SK-N-SH (cell line): Measurements from ENCODE around the gene DENND5A. TPM values are rescaled to one million over a fixed set of nuclear protein-coding genes. Genes with fewer than 3 reads are reported as not detected.

Source experiments
- CTCF ChIA-PET: fragments of 300-600, 350-600 bp; formaldehyde crosslinking; extraction: SDS; loops from one replicate; lab custom pipeline; 2021; lab: Yijun Ruan, JAX
- POLR2A ChIA-PET: fragments of 350-600 bp; sonication (Branson Sonifier 250); formaldehyde crosslinking; extraction: SDS; loops from one replicate; lab custom pipeline; 2020; ENCODE audit warnings: antibody characterized with exemption, inconsistent platforms; lab: Yijun Ruan, JAX
- DNase-seq: peaks from one replicate; pipeline ENCODE4 v3.0.0; 2012
- H2AFZ ChIP-seq: fragments of 200-600 bp; sonication (generic); 2 replicates; pipeline ENCODE4 v1.8.1; 2016; ENCODE audit warnings: antibody characterized with exemption, mild to moderate bottlenecking, low read depth
- H3F3A ChIP-seq: fragments of 200-600 bp; sonication (generic); replicated peaks from 2 replicates; pipeline ENCODE3; 2016; ENCODE audit warnings: antibody characterized with exemption, mild to moderate bottlenecking; ENCODE audit not compliant: insufficient read depth
- H3K27ac ChIP-seq, 2 experiments: fragments of 200-500 bp in 1 of 2; fragments of 200-600 bp in 1 of 2; sonication (Bioruptor generic) in 1 of 2; sonication (generic), shearing (Covaris generic) in 1 of 2; 2 replicates each; pipeline versions ENCODE4 v1.5.1 to v1.6.1; 2014 to 2016; ENCODE audit warnings: low read depth in 2 of 2, inconsistent platforms in 1 of 2, low read length in 1 of 2, mild to moderate bottlenecking in 1 of 2, mixed read lengths in 1 of 2
- H3K27me3 ChIP-seq: fragments of 200-600 bp; sonication (generic), shearing (Covaris generic); 2 replicates; pipeline ENCODE4 v1.6.1; 2016; ENCODE audit warnings: mixed run types; ENCODE audit not compliant: insufficient read depth
- H3K36me3 ChIP-seq, 2 experiments: fragments of 200-500 bp in 1 of 2; fragments of 200-600 bp in 1 of 2; sonication (Bioruptor generic) in 1 of 2; sonication (generic) in 1 of 2; replicated peaks in 1 of 2; 2 replicates each; pipeline versions ENCODE3 to v1.5.1; 2014 to 2016; ENCODE audit warnings: low read length in 1 of 2, mild to moderate bottlenecking in 1 of 2; ENCODE audit not compliant: insufficient read depth in 2 of 2, control insufficient read depth in 1 of 2
- H3K4me1 ChIP-seq, 2 experiments: fragments of 200-500 bp in 1 of 2; fragments of 200-600 bp in 1 of 2; sonication (Bioruptor generic) in 1 of 2; sonication (generic), shearing (Covaris generic) in 1 of 2; 2 replicates each; pipeline versions ENCODE4 v1.5.1 to v1.6.1; 2014 to 2016; ENCODE audit warnings: low read depth in 1 of 2, low read length in 1 of 2, mixed run types in 1 of 2; ENCODE audit not compliant: insufficient read depth in 2 of 2, control insufficient read depth in 1 of 2
- H3K4me2 ChIP-seq: fragments of 200-600 bp; sonication (generic), shearing (Covaris generic); 2 replicates; pipeline ENCODE4 v1.6.1; 2017; ENCODE audit warnings: mixed run types
- H3K4me3 ChIP-seq, 2 experiments: fragments of 200-500 bp in 1 of 2; fragments of 200-600 bp in 1 of 2; sonication (Bioruptor generic) in 1 of 2; sonication (generic), shearing (Covaris generic) in 1 of 2; 2 replicates each; pipeline versions ENCODE4 v1.5.1 to v1.8.1; 2014 to 2016; ENCODE audit warnings: low read depth in 2 of 2, inconsistent platforms in 1 of 2, low read length in 1 of 2, mild to moderate bottlenecking in 1 of 2, mixed read lengths in 1 of 2, moderate library complexity in 1 of 2
- H3K79me2 ChIP-seq: fragments of 200-600 bp; sonication (generic); 2 replicates; pipeline ENCODE4 v1.8.1; 2017; ENCODE audit warnings: mild to moderate bottlenecking; ENCODE audit not compliant: insufficient read depth
- H3K9ac ChIP-seq: fragments of 200-600 bp; sonication (generic); 2 replicates; pipeline ENCODE4 v1.6.1; 2017; ENCODE audit warnings: mixed run types
- H3K9me2 ChIP-seq: fragments of 200-600 bp; sonication (generic); 2 replicates; pipeline ENCODE4 v1.6.1; 2017; ENCODE audit warnings: mixed run types
- H3K9me3 ChIP-seq: fragments of 200-600 bp; sonication (generic); 2 replicates; pipeline ENCODE4 v1.6.1; 2017; ENCODE audit warnings: mixed run types, mild to moderate bottlenecking, moderate library complexity
- H4K20me1 ChIP-seq: fragments of 200-600 bp; sonication (generic); 2 replicates; pipeline ENCODE4 v1.6.1; 2017; ENCODE audit warnings: mild to moderate bottlenecking, mixed run types; ENCODE audit not compliant: insufficient read depth
- CHD2 ChIP-seq: fragments of 150-350 bp; IDR thresholded peaks from 2 replicates; pipeline ENCODE4 v1.6.1; 2018; ENCODE audit warnings: low read length; ENCODE audit not compliant: partially characterized antibody
- ELF1 ChIP-seq: IDR thresholded peaks from 2 replicates; pipeline ENCODE4 v1.4.0; 2012
- FOSL2 ChIP-seq: IDR thresholded peaks from 2 replicates; pipeline ENCODE4 v1.4.0; 2012; ENCODE audit warnings: low read depth, mild to moderate bottlenecking, moderate library complexity, borderline replicate concordance
- FOXJ3 ChIP-seq: sonication (generic); formaldehyde crosslinking; IDR thresholded peaks from 2 replicates; pipeline ENCODE4 v1.5.1; 2020; ENCODE audit warnings: mild to moderate bottlenecking, missing genetic modification reagents
- FOXM1 ChIP-seq: IDR thresholded peaks from 2 replicates; pipeline ENCODE4 v1.4.0; 2012; ENCODE audit warnings: low read depth, mild to moderate bottlenecking
- GATA2 ChIP-seq: sonication (generic); formaldehyde crosslinking; IDR thresholded peaks from 2 replicates; pipeline ENCODE4 v1.5.0; 2020; ENCODE audit warnings: mild to moderate bottlenecking, missing genetic modification reagents
- MAX ChIP-seq: IDR thresholded peaks from 2 replicates; pipeline ENCODE4 v1.4.0; 2012; ENCODE audit warnings: low read depth
- MEF2A ChIP-seq: IDR thresholded peaks from 2 replicates; pipeline ENCODE4 v1.4.0; 2012; ENCODE audit warnings: low read depth, borderline replicate concordance
- MXI1 ChIP-seq: IDR thresholded peaks from 2 replicates; pipeline ENCODE4 v1.6.1; 2012; ENCODE audit warnings: mild to moderate bottlenecking, low read depth, low read length, improper control_type of control experiment
- NFIC ChIP-seq: IDR thresholded peaks from 2 replicates; pipeline ENCODE4 v1.4.0; 2012; ENCODE audit warnings: borderline replicate concordance
- POLR2AphosphoS5 ChIP-seq: IDR thresholded peaks from 2 replicates; pipeline ENCODE4 v1.6.1; 2012; ENCODE audit warnings: low read depth, low read length
- RCOR1 ChIP-seq: fragments of 150-350 bp; IDR thresholded peaks from 2 replicates; pipeline ENCODE4 v1.6.1; 2017; ENCODE audit warnings: antibody characterized with exemption, low read length
- TCF12 ChIP-seq: IDR thresholded peaks from 2 replicates; pipeline ENCODE4 v1.4.0; 2012
- ZBTB33 ChIP-seq: IDR thresholded peaks from 2 replicates; pipeline ENCODE4 v1.4.0; 2012; ENCODE audit warnings: low read depth, borderline replicate concordance
- WGBS: methylation state at CpG from one replicate; pipeline ENCODE4 v1.1.6; 2017; ENCODE audit warnings: low lambda C conversion rate; 5-methylcytosine and 5-hydroxymethylcytosine counted together
- polyA plus RNA-seq, 3 experiments: library from polyadenylated mRNA; depleted of rRNA; stranded (reverse); fragments of >200 nt; gene quantifications; 2 replicates each; pipeline ENCODE4 v1.2.3, GENCODE V29; 2012

DENND5A gene
- polyA plus RNA-seq, 1 of the 3 experiments (the other 2 are of a cell fraction), result 110 TPM

GRCh38 chr11:9148035-9148434, 117.1 kb downstream of the DENND5A start:
- Histone ChIP-seq H4K20me1 (no peaks in the 10 kb centered on the region), H3K9me3 (no peaks in the 10 kb centered on the region), H3F3A (no peaks in the 10 kb centered on the region), H3K27me3 (no peaks in the 10 kb centered on the region), H3K4me1 (peaks cover 0 to 5% of the 10 kb centered on the region in 2 experiments; a peak in 2 of 4 replicates), H3K27ac (no peak overlapping the region), H3K4me2 (no peak overlapping the region), H3K9ac (no peak overlapping the region), H3K9me2 (no peaks in the 10 kb centered on the region), H3K36me3 (peaks cover 66 to 84% of the 10 kb centered on the region in 2 experiments), H2AFZ (no peak overlapping the region), H3K4me3 (no peak overlapping the region), H3K79me2 (no peaks in the 10 kb centered on the region)
- ChIA-PET CTCF (interaction anchor here (3.8 kb wide), 1 partner anchor 10 kb away, joined by 29 read pairs; no protein-coding TSS in a partner anchor), POLR2A (no interaction called here)
- TF ChIP-seq MXI1 (no peak), RCOR1 (no peak), MEF2A (no peak), ELF1 (no peak), NFIC (no peak), MAX (no peak), GATA2 (CRISPR knock-in tag) (no peak), TCF12 (no peak), CHD2 (no peak), FOSL2 (no peak), POLR2AphosphoS5 (no peak)
- no peak for DNase-seq
- WGBS, result 100% methylated on average over 2 of the region's 2 CpGs

- H3K9ac ChIP-seq, result no peak overlapping the region
These were observed 118.7 kb downstream of the DENND5A start for GRCh38 chr11:9146477-9146876.

More at GRCh38 chr11:9146477-9146876, 118.7 kb downstream of the DENND5A start:
- Histone ChIP-seq H3F3A (no peaks in the 10 kb centered on the region), H4K20me1 (no peaks in the 10 kb centered on the region), H3K27me3 (no peaks in the 10 kb centered on the region), H3K79me2 (no peaks in the 10 kb centered on the region), H3K27ac (no peak overlapping the region), H3K36me3 (peaks cover 65 to 93% of the 10 kb centered on the region in 2 experiments), H3K4me2 (no peak overlapping the region), H3K4me3 (no peak overlapping the region), H3K9me2 (no peaks in the 10 kb centered on the region), H3K4me1 (peaks cover 0 to 5% of the 10 kb centered on the region in 2 experiments; a peak in 2 of 4 replicates), H2AFZ (no peak overlapping the region), H3K9me3 (no peaks in the 10 kb centered on the region)
- 91% methylated on average over 2 of the region's 2 CpGs for WGBS
- no peak for TF ChIP-seq FOXJ3 (CRISPR knock-in tag)
- no peak for TF ChIP-seq FOXM1
- TF ChIP-seq ZBTB33, result no peak
- ChIA-PET POLR2A (no interaction called here), CTCF (interaction anchor here (1.0 to 3.8 kb wide), 2 partner anchors 8 to 132 kb away, joined by 5 to 29 read pairs; no protein-coding TSS in a partner anchor)
- no peak for DNase-seq
